ENCODE results near the gene VWA5A.
"Not testable (repeated sequence)": the region's sequence is repeated elsewhere in the genome, so short reads cannot be mapped to it uniquely, and the experiment has no call there.

VWA5A gene

DNA sequence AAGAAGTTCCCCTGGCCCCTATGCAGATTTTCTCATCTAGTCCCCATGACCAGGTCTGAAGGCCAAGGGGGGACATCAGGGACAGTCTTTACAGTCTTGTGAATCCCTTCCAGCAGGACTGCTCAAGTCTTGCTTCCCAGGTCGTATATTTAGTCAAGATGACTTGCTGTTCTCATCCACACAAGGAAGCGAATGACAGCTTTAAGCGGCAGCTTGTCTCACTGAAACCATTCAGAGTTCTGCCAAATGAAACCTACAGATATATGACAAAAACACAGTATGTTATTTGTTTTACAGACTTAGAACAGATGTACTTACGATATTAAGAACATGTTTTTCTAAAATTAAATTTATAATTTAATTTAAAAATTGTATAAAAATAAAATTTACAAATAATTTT is 5.6 kb downstream of the VWA5A start:
- no peaks in the 10 kb centered on the region for H3K9me2 ChIP-seq (ENCODE audit: low read depth, low read length)
- no peak for TF ChIP-seq CTCF (IDR thresholded peaks at IDR 0.05; ENCODE audit: low read length)
- no peak for TF ChIP-seq EZH2 (IDR thresholded peaks at IDR 0.05; ENCODE audit: borderline replicate concordance, low read length)
- no peak overlapping the region for H3K9ac ChIP-seq (ENCODE audit: low read length)
- H4K20me1 ChIP-seq (ENCODE audit: insufficient read depth, low read length), result no peaks in the 10 kb centered on the region
- no peak overlapping the region for H3K27ac ChIP-seq (ENCODE audit: low read depth, low read length, poor library complexity, severe bottlenecking)
- H3K36me3 ChIP-seq (ENCODE audit: insufficient read depth, low read length), result no peaks in the 10 kb centered on the region
- no peaks in the 10 kb centered on the region for H3K4me1 ChIP-seq (ENCODE audit: insufficient read depth, low read length, severe bottlenecking)
- H3F3A ChIP-seq (ENCODE audit: insufficient read depth, low read length), result no peaks in the 10 kb centered on the region
- no peak overlapping the region for H3K4me2 ChIP-seq (ENCODE audit: low read length)
- H3K4me3 ChIP-seq (ENCODE audit: low read depth, low read length, poor library complexity, severe bottlenecking), result no peak overlapping the region
- H3K79me2 ChIP-seq (ENCODE audit: insufficient read depth, low read length), result no peaks in the 10 kb centered on the region
- H2AFZ ChIP-seq (ENCODE audit: low read length), result no peak overlapping the region
- H3K27me3 ChIP-seq (ENCODE audit: insufficient read depth, low read length), result no peaks in the 10 kb centered on the region
- no peaks in the 10 kb centered on the region for H3K9me3 ChIP-seq (ENCODE audit: low read length)

GRCh38 chr11:124122123-124122522 is 6.9 kb downstream of the VWA5A start:
- Histone ChIP-seq H2AFZ (ENCODE audit: low read length) (no peak overlapping the region), H3K27me3 (ENCODE audit: insufficient read depth, low read length) (no peaks in the 10 kb centered on the region), H3K9me3 (ENCODE audit: low read length) (no peaks in the 10 kb centered on the region)

DNA sequence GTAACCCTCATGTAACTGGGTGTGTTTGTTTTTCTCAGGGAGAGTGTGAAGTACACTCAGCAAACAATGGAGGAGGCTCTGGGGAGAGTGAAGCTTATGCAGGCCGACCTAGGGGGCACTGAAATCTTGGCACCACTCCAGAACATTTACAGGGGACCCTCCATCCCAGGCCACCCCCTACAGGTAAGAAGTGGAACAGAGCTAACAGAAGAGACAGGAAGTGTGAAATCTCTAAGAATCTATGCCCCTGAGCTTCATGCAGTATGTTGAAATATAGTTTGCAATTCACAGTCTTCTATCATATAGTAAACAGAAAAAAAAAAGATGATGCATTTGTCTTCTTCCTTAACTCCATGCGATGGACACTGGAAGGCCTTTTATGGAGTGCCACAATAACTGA is 8.4 kb downstream of the VWA5A start:
- H3K4me1 ChIP-seq (ENCODE audit: insufficient read depth, low read length, severe bottlenecking), result no peaks in the 10 kb centered on the region
- H2AFZ ChIP-seq (ENCODE audit: low read length), result no peak overlapping the region
- no peaks in the 10 kb centered on the region for H3K79me2 ChIP-seq (ENCODE audit: insufficient read depth, low read length)
- TF ChIP-seq EZH2 (IDR thresholded peaks at IDR 0.05; ENCODE audit: borderline replicate concordance, low read length) (no peak), CTCF (IDR thresholded peaks at IDR 0.05; ENCODE audit: low read length) (no peak)
- H3K9me3 ChIP-seq (ENCODE audit: low read length), result no peaks in the 10 kb centered on the region
- H3K27me3 ChIP-seq (ENCODE audit: insufficient read depth, low read length), result no peaks in the 10 kb centered on the region
- H3K4me3 ChIP-seq (ENCODE audit: low read depth, low read length, poor library complexity, severe bottlenecking), result no peak overlapping the region
- H3K4me2 ChIP-seq (ENCODE audit: low read length), result no peak overlapping the region
- no peaks in the 10 kb centered on the region for H3K9me2 ChIP-seq (ENCODE audit: low read depth, low read length)
- no peaks in the 10 kb centered on the region for H4K20me1 ChIP-seq (ENCODE audit: insufficient read depth, low read length)
- no peak overlapping the region for H3K9ac ChIP-seq (ENCODE audit: low read length)
- no peaks in the 10 kb centered on the region for H3K36me3 ChIP-seq (ENCODE audit: insufficient read depth, low read length)
- H3K27ac ChIP-seq (ENCODE audit: low read depth, low read length, poor library complexity, severe bottlenecking), result no peak overlapping the region
- H3F3A ChIP-seq (ENCODE audit: insufficient read depth, low read length), result no peaks in the 10 kb centered on the region

More at GRCh38 chr11:124122123-124122522, 6.9 kb downstream of the VWA5A start:
- H3K4me1 ChIP-seq (ENCODE audit: insufficient read depth, low read length, severe bottlenecking), result no peaks in the 10 kb centered on the region
- no peaks in the 10 kb centered on the region for H3K9me2 ChIP-seq (ENCODE audit: low read depth, low read length)
- TF ChIP-seq CTCF (IDR thresholded peaks at IDR 0.05; ENCODE audit: low read length), result no peak
- TF ChIP-seq EZH2 (IDR thresholded peaks at IDR 0.05; ENCODE audit: borderline replicate concordance, low read length), result no peak
- H3K4me3 ChIP-seq (ENCODE audit: low read depth, low read length, poor library complexity, severe bottlenecking), result no peak overlapping the region
- H3K36me3 ChIP-seq (ENCODE audit: insufficient read depth, low read length), result no peaks in the 10 kb centered on the region
- no peak overlapping the region for H3K27ac ChIP-seq (ENCODE audit: low read depth, low read length, poor library complexity, severe bottlenecking)
- H3K79me2 ChIP-seq (ENCODE audit: insufficient read depth, low read length), result no peaks in the 10 kb centered on the region
- no peak overlapping the region for H3K4me2 ChIP-seq (ENCODE audit: low read length)
- no peak overlapping the region for H3K9ac ChIP-seq (ENCODE audit: low read length)
- no peaks in the 10 kb centered on the region for H3F3A ChIP-seq (ENCODE audit: insufficient read depth, low read length)
- no peaks in the 10 kb centered on the region for H4K20me1 ChIP-seq (ENCODE audit: insufficient read depth, low read length)

DNA sequence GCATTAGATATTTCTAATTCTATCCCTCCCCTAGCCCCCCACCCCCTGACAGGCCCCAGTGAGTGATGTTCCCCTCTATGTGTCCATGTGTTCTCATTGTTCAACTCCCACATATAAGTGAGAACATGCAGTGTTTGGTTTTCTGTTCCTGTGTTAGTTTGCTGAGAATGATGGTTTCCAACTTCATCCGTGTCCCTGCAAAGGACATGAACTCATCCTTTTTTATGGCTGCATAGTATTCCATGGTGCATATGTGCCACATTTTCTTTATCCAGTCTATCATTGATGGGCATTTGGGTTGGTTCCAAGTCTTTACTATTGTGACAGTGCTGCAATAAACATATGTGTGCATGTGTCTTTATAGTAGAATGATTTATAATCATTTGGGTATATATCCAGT is 11.9 kb downstream of the VWA5A start:
- H3K4me2 ChIP-seq (ENCODE audit: low read length); H3K9me3 ChIP-seq (ENCODE audit: low read length); H3K9me2 ChIP-seq (ENCODE audit: low read depth, low read length); H3F3A ChIP-seq (ENCODE audit: insufficient read depth, low read length); H3K4me1 ChIP-seq (ENCODE audit: insufficient read depth, low read length, severe bottlenecking); H3K4me3 ChIP-seq (ENCODE audit: low read depth, low read length, poor library complexity, severe bottlenecking); H3K36me3 ChIP-seq (ENCODE audit: insufficient read depth, low read length); H3K79me2 ChIP-seq (ENCODE audit: insufficient read depth, low read length); H3K9ac ChIP-seq (ENCODE audit: low read length); H3K27ac ChIP-seq (ENCODE audit: low read depth, low read length, poor library complexity, severe bottlenecking); H2AFZ ChIP-seq (ENCODE audit: low read length); H4K20me1 ChIP-seq (ENCODE audit: insufficient read depth, low read length); H3K27me3 ChIP-seq (ENCODE audit: insufficient read depth, low read length): not testable (repeated sequence)
